H1 (cell line): Measurements from ENCODE around the gene CIPC. TPM values are rescaled to one million over a fixed set of nuclear protein-coding genes. Genes with fewer than 3 reads are reported as not detected.
A peak's percentile ranks its signal among the peaks of the same experiment; 100 is the strongest.

ENCODE experiments used
- CTCF ChIA-PET: fragments of 300-600 bp; sonication (Branson Sonifier 250); formaldehyde crosslinking; loops from one replicate; lab custom pipeline; 2021; ENCODE audit not compliant: partially characterized antibody; lab: Charles Lee
- POLR2A ChIA-PET: fragments of 300-600 bp; sonication (Branson Sonifier 250); formaldehyde crosslinking; loops from one replicate; lab custom pipeline; 2021; ENCODE audit warnings: inconsistent platforms; ENCODE audit not compliant: partially characterized antibody; lab: Charles Lee
- DNase-seq, 2 experiments: peaks; one replicate each; pipeline versions ENCODE4 v3.0.0 to v3.0.0-alpha.2; 2010 to 2022; ENCODE audit warnings: low spot score in 2 of 2, low read depth in 1 of 2, mixed read lengths in 1 of 2
- FAIRE-seq: peaks from 2 replicates; lab custom pipeline; 2011; peaks lifted over from hg19 to GRCh38; lab: Jason Lieb, UNC
- H2AFZ ChIP-seq: 2 replicates; pipeline ENCODE4 v1.8.1; 2012; ENCODE audit warnings: low read length, inconsistent platforms
- H2AK5ac ChIP-seq: 2 replicates; pipeline ENCODE4 v1.6.1; 2013; ENCODE audit warnings: low read depth, low read length
- H2BK120ac ChIP-seq: replicated peaks from 2 replicates; pipeline ENCODE3; 2013; ENCODE audit warnings: low read depth, low read length, inconsistent platforms
- H2BK12ac ChIP-seq: 2 replicates; pipeline ENCODE4 v1.6.1; 2013; ENCODE audit warnings: low read depth, low read length
- H2BK15ac ChIP-seq: 2 replicates; pipeline ENCODE4 v1.6.1; 2013; ENCODE audit warnings: low read length
- H2BK20ac ChIP-seq: 2 replicates; pipeline ENCODE4 v1.6.1; 2013; ENCODE audit warnings: low read length
- H2BK5ac ChIP-seq: 2 replicates; pipeline ENCODE4 v1.6.1; 2013; ENCODE audit warnings: low read depth, low read length
- H3K14ac ChIP-seq: 2 replicates; pipeline ENCODE4 v1.6.1; 2013; ENCODE audit warnings: inconsistent platforms; ENCODE audit not compliant: insufficient read length
- H3K18ac ChIP-seq: 2 replicates; pipeline ENCODE4 v1.6.1; 2013; ENCODE audit warnings: low read length; ENCODE audit errors: extremely low read depth
- H3K23ac ChIP-seq: 2 replicates; pipeline ENCODE4 v1.6.1; 2013; ENCODE audit warnings: inconsistent platforms; ENCODE audit not compliant: insufficient read length
- H3K23me2 ChIP-seq: 2 replicates; pipeline ENCODE4 v1.6.1; 2013; ENCODE audit warnings: low read depth, low read length
- H3K27ac ChIP-seq: 2 replicates; pipeline ENCODE4 v1.6.1; 2011; ENCODE audit warnings: low read depth, low read length, inconsistent platforms
- H3K27me3 ChIP-seq, 4 experiments: replicated peaks in 1 of 4; 1 replicate in 1 of 4; 2 replicates in 3 of 4; pipeline versions ENCODE4 v1.6.1 to v1.8.1; 2011 to 2013; ENCODE audit warnings: low read length in 3 of 4, mild to moderate bottlenecking in 3 of 4, inconsistent platforms in 2 of 4, mixed read lengths in 2 of 4, moderate library complexity in 1 of 4; ENCODE audit not compliant: control insufficient read depth in 3 of 4, insufficient read depth in 3 of 4; ENCODE audit errors: extremely low read depth in 1 of 4
- H3K36me3 ChIP-seq, 4 experiments: 2 replicates each; pipeline versions ENCODE4 v1.6.1 to v1.8.1; 2011 to 2013; ENCODE audit warnings: mild to moderate bottlenecking in 4 of 4, low read length in 3 of 4, moderate library complexity in 2 of 4, control low read depth in 1 of 4, inconsistent platforms in 1 of 4; ENCODE audit not compliant: insufficient read depth in 4 of 4, control insufficient read depth in 2 of 4
- H3K4ac ChIP-seq: replicated peaks from 2 replicates; pipeline ENCODE3; 2013; ENCODE audit warnings: low read length, low read depth, mixed read lengths, inconsistent platforms; ENCODE audit not compliant: insufficient read length
- H3K4me1 ChIP-seq, 4 experiments: replicated peaks in 1 of 4; 1 replicate in 1 of 4; 2 replicates in 3 of 4; pipeline versions ENCODE4 v1.6.1 to v1.8.1; 2011 to 2013; ENCODE audit warnings: low read length in 3 of 4, inconsistent platforms in 2 of 4, mixed read lengths in 1 of 4; ENCODE audit not compliant: insufficient read depth in 4 of 4, control insufficient read depth in 3 of 4
- H3K4me2 ChIP-seq, 2 experiments: 2 replicates each; pipeline versions ENCODE4 v1.6.1 to v1.8.1; 2011 to 2013; ENCODE audit warnings: low read depth in 2 of 2, low read length in 2 of 2, control low read depth in 1 of 2, inconsistent platforms in 1 of 2, mild to moderate bottlenecking in 1 of 2; ENCODE audit not compliant: insufficient read depth in 1 of 2
- H3K4me3 ChIP-seq, 4 experiments: fragments of 200-600, 300-600 bp in 1 of 4; sonication (generic), shearing (Covaris generic), sonication (Bioruptor Twin) in 1 of 4; 2 replicates each; pipeline versions ENCODE4 v1.5.1 to v1.8.1; 2011 to 2016; ENCODE audit warnings: low read length in 4 of 4, low read depth in 3 of 4, control low read depth in 2 of 4, inconsistent platforms in 2 of 4, mild to moderate bottlenecking in 2 of 4, mixed read lengths in 1 of 4, moderate library complexity in 1 of 4; ENCODE audit not compliant: insufficient read depth in 2 of 4; ENCODE audit errors: extremely low read depth in 1 of 4
- H3K56ac ChIP-seq: replicated peaks from 2 replicates; pipeline ENCODE3; 2013; ENCODE audit warnings: low read depth, mild to moderate bottlenecking, mixed read lengths, low read length, inconsistent platforms; ENCODE audit not compliant: insufficient read length
- H3K79me1 ChIP-seq: 2 replicates; pipeline ENCODE4 v1.6.1; 2013; ENCODE audit warnings: low read depth, low read length, control low read depth
- H3K79me2 ChIP-seq, 2 experiments: 2 replicates each; pipeline versions ENCODE4 v1.6.1 to v1.8.1; 2012 to 2013; ENCODE audit warnings: low read length in 2 of 2, mild to moderate bottlenecking in 2 of 2, inconsistent platforms in 1 of 2; ENCODE audit not compliant: insufficient read depth in 2 of 2, control insufficient read depth in 1 of 2
- H3K9ac ChIP-seq, 4 experiments: replicated peaks in 1 of 4; 1 replicate in 1 of 4; 2 replicates in 3 of 4; pipeline versions ENCODE4 v1.6.1 to v1.8.1; 2011 to 2013; ENCODE audit warnings: low read depth in 3 of 4, low read length in 3 of 4, control low read depth in 2 of 4, mild to moderate bottlenecking in 2 of 4, moderate library complexity in 2 of 4, inconsistent platforms in 1 of 4; ENCODE audit errors: extremely low read depth in 1 of 4
- H3K9me3 ChIP-seq, 2 experiments: 2 replicates each; pipeline versions ENCODE4 v1.6.1 to v1.8.1; 2012 to 2013; ENCODE audit warnings: mild to moderate bottlenecking in 2 of 2, moderate library complexity in 2 of 2, control low read depth in 1 of 2, inconsistent platforms in 1 of 2, low read depth in 1 of 2, low read length in 1 of 2, mixed read lengths in 1 of 2; ENCODE audit not compliant: insufficient read depth in 2 of 2
- H4K20me1 ChIP-seq, 2 experiments: replicated peaks in 1 of 2; 2 replicates each; pipeline versions ENCODE3 to v1.8.1; 2011 to 2013; ENCODE audit warnings: inconsistent platforms in 2 of 2, low read length in 2 of 2, mild to moderate bottlenecking in 1 of 2; ENCODE audit not compliant: insufficient read depth in 2 of 2, control insufficient read depth in 1 of 2
- H4K5ac ChIP-seq: 2 replicates; pipeline ENCODE4 v1.6.1; 2013; ENCODE audit warnings: low read length, low read depth, mixed read lengths, inconsistent platforms; ENCODE audit not compliant: insufficient read length
- H4K8ac ChIP-seq: 2 replicates; pipeline ENCODE4 v1.8.0; 2013; ENCODE audit warnings: mild to moderate bottlenecking, moderate library complexity, low read length, inconsistent platforms; ENCODE audit not compliant: insufficient read depth; ENCODE audit errors: extremely low read depth
- H4K91ac ChIP-seq: replicated peaks from 2 replicates; pipeline ENCODE3; 2013; ENCODE audit warnings: low read length, mixed read lengths, inconsistent platforms; ENCODE audit not compliant: insufficient read length
- BACH1 ChIP-seq: IDR thresholded peaks from 2 replicates; pipeline ENCODE4 v1.6.1; 2012; ENCODE audit warnings: low read length, improper control_type of control experiment
- CTBP2 ChIP-seq: IDR thresholded peaks from 2 replicates; pipeline ENCODE4 v1.7.0; 2011; ENCODE audit warnings: borderline replicate concordance, mild to moderate bottlenecking, moderate library complexity, mixed read lengths, low read length; ENCODE audit not compliant: insufficient read depth, insufficient read length
- EZH2 ChIP-seq: fragments of 200-600 bp; sonication (generic); IDR thresholded peaks from 2 replicates; pipeline ENCODE4 v1.7.1; 2012; ENCODE audit warnings: low read depth, mild to moderate bottlenecking, moderate library complexity, low read length, inconsistent platforms; ENCODE audit not compliant: severe bottlenecking
- MAX ChIP-seq: IDR thresholded peaks from 2 replicates; pipeline ENCODE4 v1.6.1; 2012; ENCODE audit warnings: inconsistent platforms
- POLR2A ChIP-seq, 2 experiments: IDR thresholded peaks; 1 replicate in 1 of 2; 2 replicates in 1 of 2; pipeline ENCODE4 v1.6.1; 2011; ENCODE audit warnings: low read depth in 2 of 2, low read length in 2 of 2, mild to moderate bottlenecking in 2 of 2; ENCODE audit errors: control extremely low read depth in 1 of 2
- RBBP5 ChIP-seq: IDR thresholded peaks from 2 replicates; pipeline ENCODE4 v1.7.1; 2012; ENCODE audit warnings: low read depth, mild to moderate bottlenecking, inconsistent platforms, low read length, moderate library complexity, borderline replicate concordance
- SAP30 ChIP-seq: fragments of 300-600 bp; sonication (generic); IDR thresholded peaks from 2 replicates; pipeline ENCODE4 v1.7.1; 2012; ENCODE audit warnings: low read length, moderate library complexity, mild to moderate bottlenecking, inconsistent platforms; ENCODE audit not compliant: insufficient read depth, insufficient replicate concordance
- TEAD4 ChIP-seq: IDR thresholded peaks from 2 replicates; pipeline ENCODE4 v1.6.1; 2012; ENCODE audit warnings: low read depth, low read length, inconsistent platforms, mixed read lengths
- YY1 ChIP-seq: IDR thresholded peaks from 2 replicates; pipeline ENCODE4 v1.6.1; 2011; ENCODE audit warnings: low read depth, mild to moderate bottlenecking, low read length
- WGBS, 2 experiments: shearing (Covaris generic) in 1 of 2; methylation state at CpG; one replicate each; pipeline versions ENCODE4 v1.1.6 to v1.1.7; 2013 to 2015; ENCODE audit warnings: low lambda C conversion rate in 2 of 2, mixed read lengths in 2 of 2, inconsistent platforms in 1 of 2, low coverage in 1 of 2, missing lambda C conversion rate in 1 of 2; ENCODE audit not compliant: insufficient replicate concordance in 2 of 2, insufficient coverage in 1 of 2, insufficient read length in 1 of 2; ENCODE audit errors: extremely low coverage in 1 of 2, missing lambda C conversion rate in 1 of 2; 5-methylcytosine and 5-hydroxymethylcytosine counted together
- polyA plus RNA-seq, 7 experiments: library from polyadenylated mRNA; depleted of rRNA in 3 of 7; stranded (reverse) in 5 of 7; unstranded in 2 of 7; fragments of >200 nt in 5 of 7; fragments of 200-250 nt in 2 of 7; gene quantifications; 1 replicate in 5 of 7; 2 replicates in 1 of 7; 4 replicates in 1 of 7; pipeline versions ENCODE4 v1.2.1 to v1.2.3, GENCODE V29; 2011 to 2013; ENCODE audit warnings: missing spikeins in 2 of 7, mixed read lengths in 2 of 7
- total RNA-seq: library from RNA; stranded (reverse); fragmentation: NEBNext Ultra II Directional; extraction: Animal tissue kit (Norgen Biotek cat#: 25700); gene quantifications from 2 replicates; pipeline ENCODE4 v1.2.1, GENCODE V29; 2021

Gene CIPC
- total and polyA plus RNA-seq, 2 of the 8 experiments (the other 6 are each of a cell fraction or from before 2014, with no cell fraction given), result 13.9 to 32.7 TPM

DNA sequence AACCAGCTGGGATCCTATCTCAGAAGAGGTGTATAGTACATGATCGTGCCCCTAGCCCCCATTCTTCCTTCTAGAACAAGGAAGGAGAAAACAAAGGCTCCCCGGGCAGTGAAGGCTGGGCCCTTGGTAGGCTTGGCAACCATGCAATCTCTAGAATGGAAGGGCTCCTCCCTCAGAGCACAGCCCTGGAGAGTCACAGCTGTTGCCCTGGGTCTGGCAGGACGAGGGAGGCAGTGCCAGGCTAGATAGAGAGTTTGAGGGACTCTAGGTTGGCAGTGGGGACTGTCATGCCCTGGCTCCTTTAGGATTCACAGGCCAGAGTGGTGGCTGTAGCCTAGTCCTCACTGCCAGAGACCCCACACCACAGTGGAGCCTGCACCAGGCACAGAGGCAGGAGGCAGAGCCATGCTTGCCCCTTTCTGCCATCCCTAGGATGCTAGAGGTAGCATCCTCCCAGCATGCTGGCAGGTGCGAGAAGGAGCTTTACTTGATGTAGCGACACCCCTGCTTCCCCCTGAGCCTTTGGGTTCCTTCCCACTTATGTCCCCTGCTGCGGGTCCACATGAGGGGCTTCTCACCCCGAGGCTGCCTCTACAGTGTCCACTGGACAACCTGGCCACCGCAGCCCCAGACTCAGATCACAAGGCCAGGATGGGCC, 33.4 kb upstream of the CIPC start:
- FAIRE-seq (no peak), DNase-seq (no peak)
- no peaks in the 10 kb centered on the region for H3K23me2 ChIP-seq
- TF ChIP-seq RBBP5 (no peak), YY1 (no peak), BACH1 (no peak), CTBP2 (no peak), POLR2A (IDR thresholded peaks at IDR 0.05; ENCODE audit: control extremely low read depth in 1 of 2, low read depth in 2 of 2, low read length in 2 of 2) (no peak), MAX (no peak), EZH2 (no peak), SAP30 (no peak), TEAD4 (no peak)
- H3K23ac ChIP-seq, result no peak overlapping the region
- H4K5ac ChIP-seq, result no peak overlapping the region
- no peak overlapping the region for H3K9ac ChIP-seq
- H2BK12ac ChIP-seq, result no peak overlapping the region
- no peaks in the 10 kb centered on the region for H3K79me2 ChIP-seq
- ChIA-PET POLR2A (interaction anchor here (1.0 kb wide), 1 partner anchor 148 kb away, joined by 3 read pairs; no protein-coding TSS in a partner anchor), CTCF (interaction anchor here (0.9 to 9.2 kb wide), 21 partner anchors 8 to 295 kb away, joined by 3 to 258 read pairs (median 4); no protein-coding TSS in a partner anchor)
- H3K56ac ChIP-seq, result no peak overlapping the region
- no peak overlapping the region for H2BK5ac ChIP-seq
- H3K4me1 ChIP-seq, result peaks cover under 1 to 10% (median 4%) of the 10 kb centered on the region in 4 experiments; a peak in 6 of 7 replicates
- H4K20me1 ChIP-seq, result no peaks in the 10 kb centered on the region
- 0 out of 2 replicates have a peak overlapping the region, but pooled peaks have one; percentile 40 for H2BK15ac ChIP-seq
- no peak overlapping the region for H2BK120ac ChIP-seq
- H2BK20ac ChIP-seq, result 0 out of 2 replicates have a peak overlapping the region, but pooled peaks have one; percentile 10
- H3K4ac ChIP-seq, result no peak overlapping the region
- no peak overlapping the region for H2AFZ ChIP-seq
- H2AK5ac ChIP-seq, result no peak overlapping the region
- H3K4me3 ChIP-seq, result no peak overlapping the region
- no peak overlapping the region for H3K27ac ChIP-seq
- no peak overlapping the region for H4K8ac ChIP-seq
- 0 out of 2 replicates have a peak overlapping the region, but pooled peaks have one; percentile 13 for H3K18ac ChIP-seq
- no peaks in the 10 kb centered on the region for H3K27me3 ChIP-seq
- H3K79me1 ChIP-seq, result no peaks in the 10 kb centered on the region
- no peak overlapping the region for H4K91ac ChIP-seq
- no peak overlapping the region for H3K14ac ChIP-seq
- no peaks in the 10 kb centered on the region for H3K9me3 ChIP-seq
- H3K4me2 ChIP-seq, result no peak overlapping the region
- 87% methylated on average over 8 of the region's 8 CpGs; no CpG with 5 or more reads in 1 of the 2 experiments for WGBS, 2 experiments
- no peaks in the 10 kb centered on the region for H3K36me3 ChIP-seq
